ENCODE results near the gene TRAF3IP1.

- TF ChIP-seq CTCF (IDR thresholded peaks at IDR 0.05 in 4 of 5, conservative IDR thresholded peaks at IDR 0.05 in 1 of 5): no peak
- TF ChIP-seq POLR2A (IDR thresholded peaks at IDR 0.05): no peak
Measured at GRCh38 chr2:238304116-238304515, 16.2 kb upstream of the TRAF3IP1 start.
